SK-N-MC (cell line): ENCODE results near the gene HOXB7.
A peak's percentile ranks its signal among the peaks of the same experiment; 100 is the strongest.

ENCODE experiments used
- DNase-seq: peaks from one replicate; pipeline ENCODE4 v3.0.0-alpha.2; 2011; ENCODE audit warnings: low read depth, low spot score
- H3K27ac ChIP-seq: fragments of 200-600 bp; sonication (generic); 2 replicates; pipeline ENCODE4 v1.5.1; 2016; ENCODE audit warnings: mixed run types
- H3K36me3 ChIP-seq: fragments of 200-600 bp; sonication (generic); 2 replicates; pipeline ENCODE4 v1.6.1; 2017; ENCODE audit warnings: antibody characterized with exemption, low read length, mixed read lengths; ENCODE audit not compliant: insufficient read depth
- H3K4me3 ChIP-seq: fragments of 200-600 bp; sonication (generic); 2 replicates; pipeline ENCODE4 v1.5.1; 2016
- H3K9ac ChIP-seq: fragments of 200-600 bp; sonication (generic); 2 replicates; pipeline ENCODE4 v1.8.0; 2017; ENCODE audit warnings: mixed run types, mixed read lengths; ENCODE audit not compliant: insufficient read length
- H3K9me3 ChIP-seq: fragments of 200-600 bp; sonication (generic); 2 replicates; pipeline ENCODE4 v1.6.1; 2017; ENCODE audit warnings: low read depth, mild to moderate bottlenecking, antibody characterized with exemption, low read length, moderate library complexity, mixed read lengths
- EZH2 ChIP-seq: fragments of 200-600 bp; sonication (generic); IDR thresholded peaks from one replicate; pipeline ENCODE4 v1.6.1; 2017; ENCODE audit warnings: antibody characterized with exemption
- FOXP2 ChIP-seq: optimal IDR thresholded peaks from 2 replicates; pipeline ENCODE3; 2011; ENCODE audit warnings: mild to moderate bottlenecking, moderate library complexity; ENCODE audit not compliant: insufficient read depth; ENCODE audit errors: extremely low read length, control extremely low read depth
- POLR2AphosphoS5 ChIP-seq: IDR thresholded peaks from 2 replicates; pipeline ENCODE4 v1.6.1; 2012; ENCODE audit warnings: mild to moderate bottlenecking, low read depth, low read length, borderline replicate concordance

The HOXB7 gene

DNA sequence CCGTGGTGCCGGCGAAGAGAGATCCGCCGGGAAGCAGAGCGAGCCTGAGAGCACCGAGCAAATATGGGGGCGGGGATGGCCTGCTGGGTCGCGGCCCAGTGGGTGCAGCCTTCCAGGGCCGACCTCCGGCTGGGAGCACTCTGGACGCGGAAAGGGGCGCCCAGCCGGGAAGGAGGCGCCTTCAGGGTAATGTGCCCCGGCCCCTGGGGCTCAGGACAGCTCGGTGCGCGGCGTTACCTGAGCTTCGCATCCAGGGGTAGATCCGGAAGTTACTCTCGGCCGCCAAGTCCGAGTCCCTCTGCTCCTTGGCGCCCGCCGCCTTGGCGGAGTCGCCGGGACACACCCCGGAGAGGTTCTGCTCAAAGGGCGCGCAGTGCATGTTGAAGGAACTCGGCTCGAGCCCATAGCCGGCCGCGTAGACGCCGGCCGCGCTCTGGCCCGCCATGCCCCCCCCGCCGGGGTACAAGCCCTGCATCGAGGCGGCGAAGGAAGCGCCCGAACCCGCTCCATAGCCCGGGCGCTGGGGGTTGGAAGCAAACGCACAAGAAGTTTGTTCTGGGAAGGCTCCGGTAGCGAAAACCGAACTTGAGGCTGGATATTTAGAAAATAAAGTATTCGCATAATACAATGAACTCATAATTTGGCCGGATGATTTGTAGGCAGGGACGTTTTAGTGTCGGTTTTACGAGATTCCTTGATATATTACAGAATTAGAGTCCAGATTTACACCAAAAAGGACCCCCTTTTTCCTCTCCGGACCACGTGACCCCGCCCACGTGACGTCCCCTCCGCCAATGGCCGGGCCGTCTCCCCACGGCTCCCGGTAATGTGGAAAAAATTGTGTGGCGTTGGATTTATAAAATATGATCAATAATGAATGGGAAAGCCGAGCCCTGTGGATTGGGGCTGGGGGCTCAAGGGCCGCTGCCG, at the start of gene HOXB7:
Gene HOXB7, minus strand, starts transcription at position 736 of the 930 bp plus-strand sequence. Its CDS starts 99 bp downstream, at position 637.
- no peak for TF ChIP-seq EZH2
- peak; percentile 40; the same call in 1 of the 2 replicates for TF ChIP-seq POLR2AphosphoS5
- TF ChIP-seq FOXP2 = no peak
- no peak for DNase-seq
- peak within 1 kb of the TSS; percentile 90 for H3K27ac ChIP-seq

GRCh38 chr17:48655913-48656312, 45.1 kb upstream of the HOXB7 start:
- H3K27ac ChIP-seq = no peak overlapping the region
- H3K36me3 ChIP-seq = no peaks in the 10 kb centered on the region
- H3K9ac ChIP-seq = no peak overlapping the region
- no peaks in the 10 kb centered on the region for H3K9me3 ChIP-seq
- TF ChIP-seq POLR2AphosphoS5 = no peak
- TF ChIP-seq EZH2 = no peak
- TF ChIP-seq FOXP2 = no peak
- DNase-seq = no peak
- H3K4me3 ChIP-seq = no peak overlapping the region

More for the DNA sequence above, at the start of gene HOXB7:
- peak within 1 kb of the TSS; percentile 84 for H3K4me3 ChIP-seq
- H3K36me3 ChIP-seq = 0 out of 2 replicates have a peak, but pooled peaks cover 11% of the 10 kb centered on the region
- H3K9me3 ChIP-seq = no peaks in the 10 kb centered on the region
- peak within 1 kb of the TSS; percentile 85 for H3K9ac ChIP-seq

DNA sequence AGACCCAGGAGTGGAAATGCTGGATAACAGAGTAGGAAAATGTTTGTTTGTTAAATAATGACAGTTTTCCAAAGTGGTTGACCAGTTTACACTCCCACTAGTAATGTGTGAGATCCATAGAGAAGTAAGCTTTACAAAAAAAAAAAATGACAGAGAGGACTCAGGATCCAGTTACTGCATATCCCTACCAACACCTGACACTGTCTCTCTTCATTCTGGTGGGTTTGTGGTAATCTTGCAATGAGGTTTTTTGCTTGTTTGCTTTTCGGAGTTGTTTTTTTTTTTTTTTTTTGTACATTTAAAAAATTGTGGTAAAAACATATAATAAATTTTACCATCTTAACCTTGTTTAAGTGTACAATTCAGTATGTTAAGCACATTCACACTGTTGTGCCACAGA, 38.9 kb upstream of the HOXB7 start:
- DNase-seq = no peak
- Histone ChIP-seq H3K9me3 (no peaks in the 10 kb centered on the region), H3K36me3 (no peaks in the 10 kb centered on the region), H3K9ac (no peak overlapping the region), H3K4me3 (no peak overlapping the region), H3K27ac (peak overlapping the region; percentile 16; the same call in 1 of the 2 replicates)
- TF ChIP-seq POLR2AphosphoS5 = no peak
- TF ChIP-seq EZH2 = no peak
- TF ChIP-seq FOXP2 = no peak

- Histone ChIP-seq H3K36me3 (no peaks in the 10 kb centered on the region), H3K4me3 (no peak overlapping the region), H3K27ac (no peak overlapping the region), H3K9me3 (no peaks in the 10 kb centered on the region), H3K9ac (no peak overlapping the region)
- TF ChIP-seq POLR2AphosphoS5 (no peak), FOXP2 (no peak), EZH2 (no peak)
- no peak for DNase-seq
Measured at GRCh38 chr17:48647963-48648245, 37.1 kb upstream of the HOXB7 start.

- Histone ChIP-seq H3K9me3 (no peaks in the 10 kb centered on the region), H3K4me3 (no peak overlapping the region), H3K36me3 (no peaks in the 10 kb centered on the region), H3K9ac (no peak overlapping the region), H3K27ac (no peak overlapping the region)
- no peak for DNase-seq
- TF ChIP-seq POLR2AphosphoS5 (no peak), FOXP2 (no peak), EZH2 (no peak)
Measured at GRCh38 chr17:48647103-48647962, 36.5 kb upstream of the HOXB7 start.

- TF ChIP-seq EZH2 (no peak), FOXP2 (no peak), POLR2AphosphoS5 (no peak)
- Histone ChIP-seq H3K9ac (no peak overlapping the region), H3K4me3 (no peak overlapping the region), H3K27ac (no peak overlapping the region), H3K36me3 (no peaks in the 10 kb centered on the region), H3K9me3 (no peaks in the 10 kb centered on the region)
- DNase-seq = no peak
Measured at GRCh38 chr17:48646183-48647102, 35.6 kb upstream of the HOXB7 start.

GRCh38 chr17:48645639-48646182, 34.9 kb upstream of the HOXB7 start:
- H3K4me3 ChIP-seq = no peak overlapping the region
- no peak overlapping the region for H3K9ac ChIP-seq
- H3K27ac ChIP-seq = no peak overlapping the region
- H3K36me3 ChIP-seq = no peaks in the 10 kb centered on the region
- H3K9me3 ChIP-seq = no peaks in the 10 kb centered on the region
- DNase-seq = no peak
- TF ChIP-seq FOXP2 = no peak
- TF ChIP-seq POLR2AphosphoS5 = no peak
- no peak for TF ChIP-seq EZH2
